ELR (cell line): ENCODE results near the gene DDX10.

ENCODE experiments used
- DNase-seq: peaks from one replicate; pipeline ENCODE4 v3.0.0-alpha.2; 2015; ENCODE audit warnings: low read depth

The DDX10 gene

DNA sequence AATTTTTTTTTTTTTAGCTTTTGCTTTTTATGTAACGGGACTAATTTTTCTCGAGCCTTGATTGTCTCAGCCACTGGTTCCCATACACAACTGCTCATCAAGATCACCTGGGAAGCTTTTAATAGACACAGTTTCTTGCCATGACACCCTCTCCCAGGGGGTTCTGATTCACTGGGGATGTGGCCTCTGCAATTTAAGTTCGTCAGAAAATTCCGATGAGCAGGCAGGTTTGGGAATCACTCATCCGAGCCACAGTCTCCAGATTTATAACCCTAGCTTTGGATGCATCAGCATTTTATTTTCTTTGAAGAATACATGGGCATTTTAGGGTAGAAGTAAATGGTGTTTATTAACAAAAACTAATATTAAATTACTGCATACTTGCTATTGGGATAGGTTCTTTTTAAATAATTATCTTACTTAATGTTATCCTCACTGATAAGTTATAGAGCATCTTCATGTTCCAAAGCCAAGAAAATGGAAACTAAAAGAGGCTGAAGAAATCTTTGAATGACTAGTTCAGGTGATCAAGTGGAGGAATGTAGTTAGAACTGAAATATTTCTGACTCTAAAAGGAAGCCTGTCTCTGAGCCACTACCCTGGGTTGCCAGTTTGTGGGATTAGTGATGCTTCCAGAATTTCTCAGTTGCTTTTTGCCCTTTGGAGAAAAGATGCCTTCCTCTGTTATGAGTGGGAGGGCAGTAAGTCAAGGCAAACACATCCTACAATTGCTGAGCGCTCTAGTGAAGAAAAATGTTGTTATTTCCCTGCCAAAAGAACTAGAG, 319.0 kb downstream of the DDX10 start:
- DNase-seq, result peak; percentile 58

DNA sequence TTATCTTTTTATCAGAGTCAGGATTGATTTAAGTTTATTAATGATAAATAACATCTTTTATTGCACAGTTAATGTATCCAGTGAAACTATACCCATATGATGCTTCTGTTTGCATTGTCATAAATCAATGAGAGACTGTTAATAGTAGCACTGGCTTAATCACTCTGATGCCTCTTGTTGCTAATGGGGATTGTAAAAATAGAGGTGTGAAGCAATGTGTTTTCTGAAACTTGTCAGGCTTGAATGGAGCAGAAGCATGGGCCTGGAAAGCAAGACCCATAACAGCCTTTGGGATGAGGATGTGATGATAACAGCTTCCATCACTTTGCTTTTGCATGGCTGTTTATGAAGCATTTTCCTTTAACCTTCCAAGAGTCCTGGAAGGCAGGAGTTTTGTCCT, 319.7 kb downstream of the DDX10 start:
- no peak for DNase-seq

DNA sequence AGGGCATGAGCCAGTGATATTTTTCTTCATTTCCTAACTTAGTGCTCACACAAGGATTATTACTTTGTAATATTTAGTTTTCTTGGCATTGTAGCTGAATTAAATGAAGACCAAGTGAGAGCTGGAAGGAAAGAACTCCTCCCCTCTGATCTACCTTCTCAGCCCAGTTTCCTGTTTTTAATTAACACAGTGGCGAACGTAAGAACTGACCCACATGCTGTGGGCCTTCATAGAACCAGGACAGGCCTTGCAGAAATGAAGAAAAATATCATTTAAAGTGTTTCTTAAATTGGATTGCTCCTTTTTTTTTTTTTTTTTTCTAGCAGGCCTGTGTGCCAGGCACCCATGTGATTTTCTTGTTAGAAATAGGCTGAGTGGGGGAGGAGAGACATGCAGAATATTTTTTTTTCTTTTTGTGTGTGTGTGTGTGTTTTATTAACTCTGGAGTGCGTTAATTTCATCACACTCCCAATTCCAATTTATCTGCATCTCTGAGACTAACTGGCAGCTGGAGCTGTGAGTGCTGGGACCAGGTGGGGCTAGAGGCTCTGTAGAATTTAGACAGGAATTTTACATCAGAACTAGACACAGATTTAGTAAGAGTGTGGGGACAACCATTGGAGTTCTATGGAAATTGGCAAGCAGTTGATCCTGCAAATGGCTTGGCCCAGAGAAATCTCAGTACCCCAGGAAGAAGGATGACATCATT, 320.5 kb downstream of the DDX10 start:
- no peak for DNase-seq

DNA sequence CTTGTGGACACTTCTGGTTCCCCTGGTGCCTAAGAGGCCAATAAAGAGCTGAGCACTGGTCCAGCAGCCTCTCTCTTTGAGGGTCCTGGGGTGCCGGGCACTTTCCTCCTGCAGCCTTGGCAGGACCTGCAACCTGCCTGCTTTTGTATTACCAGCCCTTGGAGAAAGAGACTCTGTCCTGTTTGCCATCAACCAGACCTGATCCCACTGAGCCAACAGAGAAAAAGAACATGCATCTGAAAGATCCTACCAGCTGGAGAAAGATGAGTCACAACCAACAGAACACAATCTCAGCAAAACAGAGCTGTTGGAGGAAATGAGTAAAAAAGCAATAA, 321.0 kb downstream of the DDX10 start:
- DNase-seq, result peak; percentile 77
